GM18861 (cell line): ENCODE measurements around the gene SHC3.

Experiments
- ATAC-seq: cut with Tn5 transposase; IDR thresholded peaks from one replicate; pipeline ENCODE4 v1.9.1; 2021; ENCODE audit not compliant: unreplicated experiment

Gene SHC3

GRCh38 chr9:89109666-89110065, 69.0 kb downstream of the SHC3 start:
- ATAC-seq = no peak

- ATAC-seq = no peak
Observed at GRCh38 chr9:89107406-89107805, 71.2 kb downstream of the SHC3 start.

- ATAC-seq = no peak
Observed at GRCh38 chr9:89106224-89106851, 72.3 kb downstream of the SHC3 start.

GRCh38 chr9:89104821-89105220, 73.8 kb downstream of the SHC3 start:
- no peak for ATAC-seq

- no peak for ATAC-seq
Observed at GRCh38 chr9:89097219-89097618, 81.4 kb downstream of the SHC3 start.

GRCh38 chr9:89096807-89097206, 81.8 kb downstream of the SHC3 start:
- no peak for ATAC-seq

- no peak for ATAC-seq
Observed at GRCh38 chr9:89095761-89096528, 82.7 kb downstream of the SHC3 start.

- no peak for ATAC-seq
Observed at GRCh38 chr9:89093201-89093975, 85.2 kb downstream of the SHC3 start.

- ATAC-seq = no peak
Observed at GRCh38 chr9:89089176-89089575, 89.4 kb downstream of the SHC3 start.

GRCh38 chr9:89083626-89084025, 95.0 kb downstream of the SHC3 start:
- ATAC-seq = no peak

- no peak for ATAC-seq
Observed at GRCh38 chr9:89080193-89080592, 98.4 kb downstream of the SHC3 start.

GRCh38 chr9:89079391-89079790, 99.2 kb downstream of the SHC3 start:
- no peak for ATAC-seq

GRCh38 chr9:89078860-89079259, 99.8 kb downstream of the SHC3 start:
- ATAC-seq = no peak

GRCh38 chr9:89078421-89078820, 100.2 kb downstream of the SHC3 start:
- no peak for ATAC-seq

GRCh38 chr9:89077519-89077918, 101.1 kb downstream of the SHC3 start:
- ATAC-seq = peak; percentile 69

GRCh38 chr9:89073397-89073796, 105.2 kb downstream of the SHC3 start:
- no peak for ATAC-seq

- no peak for ATAC-seq
Observed at GRCh38 chr9:89071591-89071990, 107.0 kb downstream of the SHC3 start.

- no peak for ATAC-seq
Observed at GRCh38 chr9:89066835-89067234, 111.8 kb downstream of the SHC3 start.

- ATAC-seq = no peak
Observed at GRCh38 chr9:89065921-89066320, 112.7 kb downstream of the SHC3 start.

- no peak for ATAC-seq
Observed at GRCh38 chr9:89060790-89061189, 117.8 kb downstream of the SHC3 start.

GRCh38 chr9:89059925-89060506, 118.6 kb downstream of the SHC3 start:
- ATAC-seq = no peak

GRCh38 chr9:89058906-89059305, 119.7 kb downstream of the SHC3 start:
- no peak for ATAC-seq
